Neural cell (in vitro differentiated cells): ENCODE measurements around the gene MTHFD1. TPM values are rescaled to one million over a fixed set of nuclear protein-coding genes. Genes with fewer than 3 reads are reported as not detected.

ENCODE experiments used
- H2AFZ ChIP-seq: fragments of 200-600, 300-800 bp; sonication (generic), shearing (Covaris generic); 2 replicates; pipeline ENCODE4 v1.6.0; 2014; ENCODE audit warnings: low read depth, mild to moderate bottlenecking, antibody characterized with exemption, low read length, moderate library complexity
- H3F3A ChIP-seq: fragments of 200-600 bp; shearing (Covaris generic); 2 replicates; pipeline ENCODE4 v1.6.1; 2016; ENCODE audit warnings: mild to moderate bottlenecking, moderate library complexity, mixed read lengths, antibody characterized with exemption, low read length; ENCODE audit not compliant: insufficient read depth, poor library complexity, severe bottlenecking
- H3K27ac ChIP-seq: fragments of 200-600, 300-800 bp; sonication (generic), shearing (Covaris generic); 2 replicates; pipeline ENCODE4 v1.5.1; 2014; ENCODE audit warnings: mild to moderate bottlenecking, low read length, moderate library complexity
- H3K27me3 ChIP-seq: fragments of 300-800, 200-600 bp; sonication (generic), shearing (Covaris generic); 2 replicates; pipeline ENCODE4 v1.6.0; 2014; ENCODE audit warnings: mild to moderate bottlenecking, low read depth, low read length, moderate library complexity; ENCODE audit not compliant: insufficient read depth
- H3K36me3 ChIP-seq: fragments of 300-800, 200-600 bp; sonication (generic), shearing (Covaris generic); 2 replicates; pipeline ENCODE4 v1.5.1; 2014; ENCODE audit warnings: mild to moderate bottlenecking, antibody characterized with exemption, low read length, moderate library complexity; ENCODE audit not compliant: insufficient read depth
- H3K4me2 ChIP-seq: fragments of 300-800, 200-600 bp; sonication (generic), shearing (Covaris generic); 2 replicates; pipeline ENCODE4 v1.6.0; 2014; ENCODE audit warnings: mild to moderate bottlenecking, low read length
- H3K4me3 ChIP-seq: fragments of 300-800, 200-600 bp; sonication (generic), shearing (Covaris generic); 2 replicates; pipeline ENCODE4 v1.5.1; 2014; ENCODE audit warnings: mild to moderate bottlenecking, low read length, moderate library complexity
- H3K79me2 ChIP-seq: fragments of 200-600 bp; shearing (Covaris generic); replicated peaks from 2 replicates; pipeline ENCODE4 v1.6.0; 2014; ENCODE audit warnings: mild to moderate bottlenecking, low read length, moderate library complexity; ENCODE audit not compliant: insufficient read depth
- H3K9ac ChIP-seq: fragments of 300-800, 200-600 bp; sonication (generic), shearing (Covaris generic); 2 replicates; pipeline ENCODE4 v1.6.1; 2016; ENCODE audit warnings: mild to moderate bottlenecking, low read length, mixed read lengths
- H3K9me2 ChIP-seq: fragments of 200-600 bp; shearing (Covaris generic); 2 replicates; pipeline ENCODE4 v1.6.1; 2016; ENCODE audit warnings: mild to moderate bottlenecking, low read length, mixed read lengths; ENCODE audit not compliant: insufficient read depth
- H3K9me3 ChIP-seq: fragments of 200-600, 300-800 bp; sonication (generic), shearing (Covaris generic); 2 replicates; pipeline ENCODE4 v1.6.1; 2016; ENCODE audit warnings: mild to moderate bottlenecking, mixed run types, low read length, moderate library complexity, mixed read lengths
- H4K20me1 ChIP-seq: fragments of 200-600 bp; shearing (Covaris generic); 2 replicates; pipeline ENCODE4 v1.6.1; 2016; ENCODE audit warnings: mild to moderate bottlenecking, mixed run types; ENCODE audit not compliant: insufficient read depth
- CTCF ChIP-seq: fragments of 450-650 bp; IDR thresholded peaks from 2 replicates; pipeline ENCODE4 v1.5.1; 2014; ENCODE audit warnings: antibody characterized with exemption, mild to moderate bottlenecking, moderate library complexity; ENCODE audit not compliant: poor library complexity, severe bottlenecking
- EP300 ChIP-seq: fragments of 450-650 bp; conservative IDR thresholded peaks from 2 replicates; pipeline ENCODE4 v1.6.1; 2014; ENCODE audit warnings: antibody characterized with exemption, mild to moderate bottlenecking, moderate library complexity; ENCODE audit not compliant: poor library complexity, severe bottlenecking
- EZH2 ChIP-seq: fragments of 200-600, 300-800 bp; shearing (Covaris generic), sonication (generic); IDR thresholded peaks from 2 replicates; pipeline ENCODE4 v1.6.1; 2014; ENCODE audit warnings: antibody characterized with exemption, low read length, borderline replicate concordance, mild to moderate bottlenecking; ENCODE audit not compliant: insufficient read depth, poor library complexity, severe bottlenecking
- MXI1 ChIP-seq: fragments of 450-650 bp; conservative IDR thresholded peaks from 2 replicates; pipeline ENCODE4 v1.6.1; 2014; ENCODE audit warnings: antibody characterized with exemption, mild to moderate bottlenecking; ENCODE audit not compliant: poor library complexity, severe bottlenecking
- POLR2AphosphoS5 ChIP-seq: IDR thresholded peaks from 2 replicates; pipeline ENCODE4 v1.6.1; 2012
- RAD21 ChIP-seq: fragments of 450-650 bp; conservative IDR thresholded peaks from 2 replicates; pipeline ENCODE4 v1.6.1; 2014; ENCODE audit warnings: antibody characterized with exemption, mild to moderate bottlenecking, moderate library complexity
- REST ChIP-seq: IDR thresholded peaks from 2 replicates; pipeline ENCODE4 v1.6.1; 2012; ENCODE audit warnings: borderline replicate concordance
- SMC3 ChIP-seq: fragments of 450-650 bp; conservative IDR thresholded peaks from 2 replicates; pipeline ENCODE4 v1.6.1; 2014; ENCODE audit warnings: antibody characterized with exemption, mild to moderate bottlenecking, moderate library complexity; ENCODE audit not compliant: poor library complexity
- TAF1 ChIP-seq: IDR thresholded peaks from 2 replicates; pipeline ENCODE4 v1.6.1; 2012; ENCODE audit warnings: low read depth
- polyA plus RNA-seq: library from polyadenylated mRNA; depleted of rRNA; stranded (reverse); fragments of >200 nt; gene quantifications from 2 replicates; pipeline ENCODE4 v1.2.3, GENCODE V29; 2014

Gene MTHFD1
- polyA plus RNA-seq, 1 donor from 2014 or later: 5.4 TPM

- Histone ChIP-seq H3K36me3 (no peaks in the 10 kb centered on the region), H3K4me2 (no peak overlapping the region), H3K9me3 (no peaks in the 10 kb centered on the region), H3K9me2 (no peaks in the 10 kb centered on the region), H3K4me3 (no peak overlapping the region), H2AFZ (no peak overlapping the region), H3K27me3 (no peaks in the 10 kb centered on the region), H3K9ac (no peak overlapping the region), H3K79me2 (no peaks in the 10 kb centered on the region), H4K20me1 (no peaks in the 10 kb centered on the region), H3K27ac (no peak overlapping the region), H3F3A (no peaks in the 10 kb centered on the region)
- no peak for TF ChIP-seq EZH2
These were observed 22.1 kb downstream of the MTHFD1 start for GRCh38 chr14:64410084-64410774.

GRCh38 chr14:64411001-64411400, 22.8 kb downstream of the MTHFD1 start:
- H2AFZ ChIP-seq: no peak overlapping the region
- H3K4me3 ChIP-seq: no peak overlapping the region
- H3K4me2 ChIP-seq: no peak overlapping the region
- TF ChIP-seq POLR2AphosphoS5 (no peak), TAF1 (no peak), MXI1 (no peak), SMC3 (no peak), CTCF (no peak), EP300 (no peak), RAD21 (no peak), EZH2 (no peak), REST (no peak)
- H3K36me3 ChIP-seq: no peaks in the 10 kb centered on the region
- no peaks in the 10 kb centered on the region for H4K20me1 ChIP-seq
- no peaks in the 10 kb centered on the region for H3K9me3 ChIP-seq
- H3K79me2 ChIP-seq: no peaks in the 10 kb centered on the region
- H3K27me3 ChIP-seq: no peaks in the 10 kb centered on the region
- H3K9me2 ChIP-seq: no peaks in the 10 kb centered on the region
- H3K9ac ChIP-seq: no peak overlapping the region
- no peak overlapping the region for H3K27ac ChIP-seq
- H3F3A ChIP-seq: no peaks in the 10 kb centered on the region
